ENCODE data around the gene LBX2. TPM values are rescaled to one million over a fixed set of nuclear protein-coding genes. Genes with fewer than 3 reads are reported as not detected.
A peak's percentile ranks its signal among the peaks of the same experiment; 100 is the strongest.

Gene LBX2
- total and polyA plus RNA-seq, 9 of the 15 experiments (the other 6 are each of a cell fraction or from before 2014, with no cell fraction given) = 0.39 to 6.2 (median 1.8) TPM; not detected in 1

- ATAC-seq = peak; percentile 82
- H3K4me1 ChIP-seq (replicated peaks in 1 of 2; ENCODE audit: control insufficient read depth in 2 of 2, insufficient read depth in 2 of 2, low read length in 2 of 2) = peaks cover 9 to 27% of the 10 kb centered on the region in 2 experiments
- H4K20me1 ChIP-seq (replicated peaks; ENCODE audit: control insufficient read depth, insufficient read depth, low read length) = no peaks in the 10 kb centered on the region
- peak within 1 kb of the TSS; percentile 59 to 91 for H3K9ac ChIP-seq (ENCODE audit: insufficient read depth in 1 of 2, low read depth in 2 of 2, low read length in 2 of 2)
- peak; percentile 84 to 98 (median 88) for DNase-seq (ENCODE audit: extremely low read depth in 1 of 4, low spot score in 3 of 4)
- in situ Hi-C loops (cut with MboI) = no loop called here
- POLR2A ChIA-PET = interaction anchor here (0.6 to 1.3 kb wide), 9 partner anchors 9 to 78 kb away, joined by 3 to 7 read pairs (median 4); partner anchors contain the start of genes CCDC142, MOGS and TTC31
- BruUV-seq (replicated peaks) = TSS peak; percentile 66
- peak within 1 kb of the TSS; percentile 64 for H3K27ac ChIP-seq (ENCODE audit: extremely low read depth, low read depth, low read length)
- H3K9me3 ChIP-seq (replicated peaks; ENCODE audit: control insufficient read depth, insufficient read depth, low read depth, low read length) = no peaks in the 10 kb centered on the region
- H3K4me2 ChIP-seq (ENCODE audit: insufficient read depth, low read length) = peak within 1 kb of the TSS; percentile 84
- H2AFZ ChIP-seq (ENCODE audit: low read depth, low read length) = peak within 1 kb of the TSS; percentile 94
- no peaks in the 10 kb centered on the region for H3K27me3 ChIP-seq (ENCODE audit: control insufficient read depth in 2 of 2, insufficient read depth in 2 of 2, low read length in 2 of 2)
- intact Hi-C loops (cut with micrococcal nuclease) = loop anchor here (1.0 to 2.0 kb wide), 2 partner anchors 28 to 74 kb away; partner anchors contain the start of genes AUP1, CCDC142, HTRA2 and TTC31
- peaks cover 10% of the 10 kb centered on the region; the same call in 1 of the 3 replicates for H3K79me2 ChIP-seq (ENCODE audit: control insufficient read depth, insufficient read depth, low read length)
- no peaks in the 10 kb centered on the region for H3K9me1 ChIP-seq (ENCODE audit: control insufficient read depth, insufficient read depth, low read length)
- CTCF ChIA-PET (ENCODE audit: low intra/inter-chr PET ratio) = interaction anchor here (0.6 kb wide), 1 partner anchor 28 kb away, joined by 3 read pairs; the partner anchor contains the start of genes CCDC142 and TTC31
- WGBS (ENCODE audit: insufficient coverage, low coverage, missing lambda C conversion rate) = 2% methylated on average over 40 of the region's 40 CpGs
- H3K36me3 ChIP-seq (ENCODE audit: control insufficient read depth, insufficient read depth, low read length) = 0 out of 3 replicates have a peak, but pooled peaks cover 10% of the 10 kb centered on the region
- H3K4me3 ChIP-seq = peak within 1 kb of the TSS; percentile 68
- peak; percentile 99 for FAIRE-seq
- TF ChIP-seq ZNF584 (CRISPR knock-in tag; IDR thresholded peaks at IDR 0.05; ENCODE audit: low read depth) (0 out of 2 replicates have a peak, but pooled peaks have one; percentile 43), HDAC1 (IDR thresholded peaks at IDR 0.05) (peak; percentile 75 to 98; a peak in 3 of 4 replicates), ZSCAN32 (CRISPR knock-in tag; IDR thresholded peaks at IDR 0.05) (no peak), ZFP30 (CRISPR knock-in tag; IDR thresholded peaks at IDR 0.05; ENCODE audit: borderline replicate concordance) (no peak), GABPB2 (CRISPR knock-in tag; conservative IDR thresholded peaks at IDR 0.05) (no peak), XRCC5 (IDR thresholded peaks at IDR 0.05; ENCODE audit: low read depth, low read length) (peak; percentile 99), ZNF146 (CRISPR knock-in tag; IDR thresholded peaks at IDR 0.05; ENCODE audit: unreplicated experiment) (no peak), RBM25 (IDR thresholded peaks at IDR 0.05; ENCODE audit: low read depth, low read length, severe bottlenecking) (no peak), FUS (optimal IDR thresholded peaks at IDR 0.05; ENCODE audit: low read depth, low read length) (no peak), MEF2D (tag; conservative IDR thresholded peaks at IDR 0.05; ENCODE audit: low read depth) (peak; percentile 69), POLR3A (IDR thresholded peaks at IDR 0.05; ENCODE audit: borderline replicate concordance, extremely low read depth, insufficient read depth, insufficient read length) (no peak), ZNF133 (CRISPR knock-in tag; IDR thresholded peaks at IDR 0.05) (no peak), POLR2A (conservative IDR thresholded peaks at IDR 0.05) (peak; percentile 85), ZNF583 (CRISPR knock-in tag; IDR thresholded peaks at IDR 0.05) (no peak), ZNF224 (CRISPR knock-in tag; IDR thresholded peaks at IDR 0.05) (no peak), NR1H2 (CRISPR knock-in tag; IDR thresholded peaks at IDR 0.05) (no peak), ZSCAN29 (IDR thresholded peaks at IDR 0.05) (no peak), NCOA1 (IDR thresholded peaks at IDR 0.05; ENCODE audit: low read depth) (peak; percentile 99), PURB (CRISPR knock-in tag; IDR thresholded peaks at IDR 0.05; ENCODE audit: low read depth) (no peak), ZNF24 (IDR thresholded peaks at IDR 0.05) (no peak)
- TF ChIP-seq, protein P1, sequence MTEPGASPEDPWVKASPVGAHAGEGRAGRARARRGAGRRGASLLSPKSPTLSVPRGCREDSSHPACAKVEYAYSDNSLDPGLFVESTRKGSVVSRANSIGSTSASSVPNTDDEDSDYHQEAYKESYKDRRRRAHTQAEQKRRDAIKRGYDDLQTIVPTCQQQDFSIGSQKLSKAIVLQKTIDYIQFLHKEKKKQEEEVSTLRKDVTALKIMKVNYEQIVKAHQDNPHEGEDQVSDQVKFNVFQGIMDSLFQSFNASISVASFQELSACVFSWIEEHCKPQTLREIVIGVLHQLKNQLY (CRISPR knock-in tag; conservative IDR thresholded peaks at IDR 0.05) = 0 out of 4 replicates have a peak, but pooled peaks of 1 of the 2 experiments have one; percentile 46
- TF ChIP-seq, protein P2, sequence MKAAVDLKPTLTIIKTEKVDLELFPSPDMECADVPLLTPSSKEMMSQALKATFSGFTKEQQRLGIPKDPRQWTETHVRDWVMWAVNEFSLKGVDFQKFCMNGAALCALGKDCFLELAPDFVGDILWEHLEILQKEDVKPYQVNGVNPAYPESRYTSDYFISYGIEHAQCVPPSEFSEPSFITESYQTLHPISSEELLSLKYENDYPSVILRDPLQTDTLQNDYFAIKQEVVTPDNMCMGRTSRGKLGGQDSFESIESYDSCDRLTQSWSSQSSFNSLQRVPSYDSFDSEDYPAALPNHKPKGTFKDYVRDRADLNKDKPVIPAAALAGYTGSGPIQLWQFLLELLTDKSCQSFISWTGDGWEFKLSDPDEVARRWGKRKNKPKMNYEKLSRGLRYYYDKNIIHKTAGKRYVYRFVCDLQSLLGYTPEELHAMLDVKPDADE (conservative IDR thresholded peaks at IDR 0.05; ENCODE audit: control insufficient read depth, low read depth, low read length) = peak; percentile 93
Measured at GRCh38 chr2:74454654-74455511, 44.5 kb downstream of the LBX2 start, which contains the start of gene INO80B. Gene INO80B, plus strand, starts transcription at chr2:74455087. Its CDS starts 30 bp downstream, at chr2:74455117.

Data from K562 (cell line).